Measurements from ENCODE around the gene UBE2V1. TPM values are rescaled to one million over a fixed set of nuclear protein-coding genes. Genes with fewer than 3 reads are reported as not detected.

The UBE2V1 gene
- total RNA-seq, 4 donors from 2014 or later, result 58.8 to 86.7 (median 77.3) TPM

DNA sequence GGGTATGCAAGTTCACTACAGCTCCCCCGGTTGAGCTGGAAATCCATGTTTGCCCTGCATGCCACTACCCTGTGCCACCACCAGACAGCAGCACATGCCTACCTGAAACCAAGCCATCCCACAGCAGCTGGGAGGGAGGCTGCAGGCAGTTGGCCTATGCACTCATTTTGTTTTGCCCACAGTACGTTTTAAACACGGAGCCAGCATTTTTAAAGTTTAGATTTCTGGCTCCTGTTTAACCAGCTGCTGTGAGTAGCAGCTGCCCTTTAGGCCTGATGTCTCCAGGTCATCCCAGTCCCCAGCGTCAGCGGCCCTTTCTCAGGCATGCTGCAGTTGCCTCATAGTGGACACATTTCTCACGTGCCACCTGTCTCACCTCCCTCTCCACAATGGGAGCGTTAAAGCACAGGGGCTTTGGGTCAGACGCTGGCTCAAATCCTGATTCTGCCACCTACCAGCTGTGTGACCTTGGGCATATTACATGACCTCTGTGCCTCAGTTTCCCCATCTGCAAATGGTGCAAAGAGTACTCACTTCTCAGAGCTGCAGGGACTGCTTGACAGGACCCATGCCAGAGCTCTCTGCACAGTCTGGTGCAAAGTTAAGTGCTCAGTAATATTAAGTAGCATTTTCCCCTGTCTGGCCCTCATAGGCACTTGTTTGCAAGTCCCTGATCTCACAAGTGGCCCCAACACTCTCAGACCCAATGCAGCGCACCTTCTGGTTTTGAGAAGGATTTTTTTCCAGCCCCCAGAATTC, 8.2 kb upstream of the UBE2V1 start:
- no peaks in the 10 kb centered on the region for H3K9me3 ChIP-seq
- H3K27ac ChIP-seq, result peak overlapping the region in 1 of 4 donors; percentile 20
- H3K36me3 ChIP-seq, result peaks cover 0 to 42% (median 7%) of the 10 kb centered on the region in 3 donors
- H3K27me3 ChIP-seq, result no peaks in the 10 kb centered on the region
- peak in 1 of 2 donors; percentile 47 for DNase-seq (ENCODE audit: low spot score in 2 of 2)
- peaks cover 0 to 9% (median 2%) of the 10 kb centered on the region in 4 donors for H3K4me1 ChIP-seq
- 32% methylated on average over 9 of the region's 9 CpGs for WGBS, 2 donors
- H3K4me3 ChIP-seq, result no peak overlapping the region
- TF ChIP-seq, protein P1, sequence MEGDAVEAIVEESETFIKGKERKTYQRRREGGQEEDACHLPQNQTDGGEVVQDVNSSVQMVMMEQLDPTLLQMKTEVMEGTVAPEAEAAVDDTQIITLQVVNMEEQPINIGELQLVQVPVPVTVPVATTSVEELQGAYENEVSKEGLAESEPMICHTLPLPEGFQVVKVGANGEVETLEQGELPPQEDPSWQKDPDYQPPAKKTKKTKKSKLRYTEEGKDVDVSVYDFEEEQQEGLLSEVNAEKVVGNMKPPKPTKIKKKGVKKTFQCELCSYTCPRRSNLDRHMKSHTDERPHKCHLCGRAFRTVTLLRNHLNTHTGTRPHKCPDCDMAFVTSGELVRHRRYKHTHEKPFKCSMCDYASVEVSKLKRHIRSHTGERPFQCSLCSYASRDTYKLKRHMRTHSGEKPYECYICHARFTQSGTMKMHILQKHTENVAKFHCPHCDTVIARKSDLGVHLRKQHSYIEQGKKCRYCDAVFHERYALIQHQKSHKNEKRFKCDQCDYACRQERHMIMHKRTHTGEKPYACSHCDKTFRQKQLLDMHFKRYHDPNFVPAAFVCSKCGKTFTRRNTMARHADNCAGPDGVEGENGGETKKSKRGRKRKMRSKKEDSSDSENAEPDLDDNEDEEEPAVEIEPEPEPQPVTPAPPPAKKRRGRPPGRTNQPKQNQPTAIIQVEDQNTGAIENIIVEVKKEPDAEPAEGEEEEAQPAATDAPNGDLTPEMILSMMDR (IDR thresholded peaks at IDR 0.05), result peak; percentile 78 to 92 (median 82)
- no peak for TF ChIP-seq POLR2A (IDR thresholded peaks at IDR 0.05)
- peak in 1 of 2 donors; percentile 42 for TF ChIP-seq EP300 (IDR thresholded peaks at IDR 0.05)

DNA sequence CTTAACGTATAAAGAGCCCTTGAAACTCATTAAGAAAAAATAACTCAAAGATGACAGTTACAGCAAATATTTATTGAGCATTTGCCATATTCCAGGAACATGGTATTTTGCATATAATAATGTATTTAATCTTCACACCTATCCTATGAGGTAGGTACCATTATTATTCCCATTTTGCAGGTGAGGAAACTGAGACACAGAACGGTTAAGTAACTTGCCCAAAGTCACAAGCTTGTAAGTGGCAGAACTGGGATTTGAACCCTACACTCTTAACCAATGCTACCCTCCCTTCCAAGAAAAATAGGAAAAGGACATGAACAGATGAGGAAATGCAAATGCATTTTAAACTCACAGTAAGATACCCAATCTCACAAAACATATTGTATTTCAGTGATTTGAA, 5.3 kb upstream of the UBE2V1 start:
- H3K9me3 ChIP-seq, result no peaks in the 10 kb centered on the region
- TF ChIP-seq POLR2A (IDR thresholded peaks at IDR 0.05), result no peak
- TF ChIP-seq EP300 (IDR thresholded peaks at IDR 0.05), result no peak
- TF ChIP-seq, protein P1 (IDR thresholded peaks at IDR 0.05), result no peak

DNA sequence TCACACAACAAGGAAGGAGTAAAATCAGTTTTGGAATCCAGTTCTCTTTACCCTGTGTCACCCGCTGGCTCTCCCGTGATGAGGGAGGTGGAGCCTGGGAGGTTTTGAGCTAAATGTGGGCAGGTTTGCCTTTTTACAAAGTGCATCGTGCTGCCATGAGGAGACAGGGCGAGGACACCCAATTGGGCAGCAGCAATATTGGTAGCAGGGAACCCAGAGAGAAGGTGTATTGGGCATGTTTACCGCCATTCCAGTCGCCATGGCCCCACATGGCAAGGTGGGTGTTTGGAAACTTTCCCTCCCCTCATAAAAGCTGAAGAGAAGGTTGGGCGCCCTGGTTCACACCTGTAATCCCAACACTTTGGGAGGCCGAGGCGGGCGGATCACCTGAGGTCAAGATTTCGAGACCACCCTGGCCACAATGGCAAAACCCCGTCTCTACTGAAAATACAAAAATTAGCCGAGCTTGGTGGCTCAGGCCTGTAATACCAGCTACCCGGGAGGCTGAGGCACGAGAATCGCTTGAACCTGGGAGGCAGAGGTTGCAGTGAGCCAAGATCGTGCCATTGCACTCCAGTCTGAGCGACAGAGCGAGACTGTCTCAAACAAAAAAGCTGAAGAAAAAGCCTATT, 3.5 kb upstream of the UBE2V1 start:
- peak overlapping the region; percentile 20 to 82 (median 76) for H3K27ac ChIP-seq
- H3K27me3 ChIP-seq, result no peaks in the 10 kb centered on the region
- TF ChIP-seq POLR2A (IDR thresholded peaks at IDR 0.05) (no peak), EP300 (IDR thresholded peaks at IDR 0.05) (no peak)
- TF ChIP-seq, protein P1 (IDR thresholded peaks at IDR 0.05), result no peak
- no peaks in the 10 kb centered on the region for H3K9me3 ChIP-seq
- WGBS, 2 donors, result 86 to 88% methylated on average over 19 of the region's 19 CpGs
- no peaks in the 10 kb centered on the region for H3K36me3 ChIP-seq
- peaks cover 0 to 42% (median 18%) of the 10 kb centered on the region in 4 donors for H3K4me1 ChIP-seq
- peak overlapping the region; percentile 19 to 56 (median 48) for H3K4me3 ChIP-seq
- no peak for DNase-seq (ENCODE audit: low spot score in 2 of 2)

More for the DNA sequence above, 5.3 kb upstream of the UBE2V1 start:
- H3K36me3 ChIP-seq, result peaks cover 0 to 13% (median 0%) of the 10 kb centered on the region in 3 donors
- no peak overlapping the region for H3K27ac ChIP-seq
- peaks cover 0 to 34% (median 13%) of the 10 kb centered on the region in 4 donors for H3K4me1 ChIP-seq
- no peaks in the 10 kb centered on the region for H3K27me3 ChIP-seq
- WGBS, 2 donors, result 62 to 85% methylated on average over 2 of the region's 2 CpGs
- DNase-seq (ENCODE audit: low spot score in 2 of 2), result no peak
- H3K4me3 ChIP-seq, result no peak overlapping the region

DNA sequence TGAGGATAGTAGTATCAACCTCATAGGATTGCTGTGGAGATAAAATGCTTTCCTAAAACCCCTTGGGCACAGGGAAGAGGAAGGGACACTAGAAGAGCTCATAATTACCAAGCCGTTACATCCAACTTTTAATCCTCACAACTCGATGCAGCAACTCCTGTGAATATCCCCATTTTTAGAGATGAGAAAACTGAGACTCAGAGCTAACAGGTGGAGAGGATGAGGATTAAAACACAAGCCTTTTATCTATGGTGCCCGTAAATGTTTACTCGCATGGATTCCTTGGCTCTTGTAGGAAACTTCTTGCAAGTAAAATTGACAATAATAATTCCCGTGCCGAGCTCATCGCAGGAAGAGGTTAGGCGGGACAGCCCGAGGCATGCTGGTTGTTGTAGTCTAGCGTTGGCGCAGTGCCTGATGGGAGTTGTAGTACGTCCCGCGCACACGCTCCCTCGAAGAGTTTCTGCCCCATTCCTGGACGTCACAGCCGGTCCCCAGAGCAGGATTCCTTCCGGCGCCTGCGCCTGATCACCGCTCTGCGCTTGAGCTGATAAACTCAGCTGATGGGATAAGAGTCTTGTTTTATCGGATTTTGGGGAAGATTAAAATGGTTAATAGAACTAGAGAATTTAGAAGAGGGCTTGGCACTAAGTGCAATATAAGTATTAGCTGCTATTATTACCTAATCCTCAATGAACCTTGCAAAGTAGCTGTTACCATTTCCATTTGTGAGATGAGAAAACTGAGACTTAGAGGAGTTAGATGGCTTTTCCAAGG, 2.8 kb upstream of the UBE2V1 start:
- no peaks in the 10 kb centered on the region for H3K9me3 ChIP-seq
- 0 to 1% methylated on average over 24 of the region's 24 CpGs for whole genome bisulfite sequencing, 2 donors
- TF ChIP-seq, protein P1 (IDR thresholded peaks at IDR 0.05), result peak in 1 of 5 experiments; percentile 15
- TF ChIP-seq POLR2A (IDR thresholded peaks at IDR 0.05) (peak in 1 of 2 donors; percentile 55), EP300 (IDR thresholded peaks at IDR 0.05) (peak; percentile 85 to 96)
- peak; percentile 97 to 99 for DNase-seq (ENCODE audit: low spot score in 2 of 2)
- H3K4me1 ChIP-seq, result peaks cover 0 to 43% (median 23%) of the 10 kb centered on the region in 4 donors
- H3K36me3 ChIP-seq, result no peaks in the 10 kb centered on the region
- peak overlapping the region; percentile 20 to 82 (median 76) for H3K27ac ChIP-seq
- no peaks in the 10 kb centered on the region for H3K27me3 ChIP-seq
- peak overlapping the region; percentile 19 to 56 (median 48) for H3K4me3 ChIP-seq
